ENCODE data around the gene ITGA11. TPM values are rescaled to one million over a fixed set of nuclear protein-coding genes. Genes with fewer than 3 reads are reported as not detected.

Gene ITGA11
- total RNA-seq, 2 experiments from 2014 or later: under 0.01 TPM; not detected in 1

DNA sequence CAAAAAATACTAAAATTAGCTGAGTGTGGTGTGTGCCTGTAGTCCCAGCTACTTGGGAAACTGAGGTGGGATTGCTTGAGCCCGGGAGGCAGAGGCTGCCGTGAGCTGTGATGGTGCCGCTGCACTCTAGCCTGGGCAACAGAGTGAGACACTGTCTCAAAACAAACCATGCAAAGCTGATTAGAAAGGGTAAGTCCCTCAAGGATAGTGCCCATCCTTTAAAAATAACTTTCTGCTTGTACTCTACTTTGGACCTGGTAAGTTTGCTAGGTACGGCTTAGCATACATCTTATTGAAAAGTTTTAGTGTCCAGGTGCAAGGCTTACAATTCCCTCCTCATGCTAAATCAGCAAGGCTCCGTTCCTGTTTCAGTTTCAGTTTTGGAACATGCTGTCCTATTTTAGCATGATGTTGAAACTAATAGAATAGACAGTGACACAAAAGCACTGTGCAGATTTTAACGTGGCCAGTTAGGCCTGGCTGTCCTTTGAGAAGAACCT lies 133.0 kb downstream of the ITGA11 start:
- no peaks in the 10 kb centered on the region for H4K20me1 ChIP-seq (ENCODE audit: insufficient read depth, low read length)
- POLR2A ChIA-PET: interaction anchor here (0.6 to 1.4 kb wide), 4 partner anchors 9 to 432 kb away, joined by 3 to 4 read pairs (median 3); no protein-coding TSS in a partner anchor
- no peak overlapping the region for H2AFZ ChIP-seq (ENCODE audit: low read length)
- CTCF ChIA-PET (ENCODE audit: unreplicated experiment): no interaction called here
- peak; percentile 81 for DNase-seq (ENCODE audit: low spot score)
- H3K27ac ChIP-seq (ENCODE audit: low read depth, low read length, poor library complexity, severe bottlenecking): peak overlapping the region; percentile 46
- H3K9me2 ChIP-seq (ENCODE audit: insufficient read depth, low read length): no peaks in the 10 kb centered on the region
- no peaks in the 10 kb centered on the region for H3K9me3 ChIP-seq (ENCODE audit: low read length)
- TF ChIP-seq EZH2phosphoT487 (IDR thresholded peaks at IDR 0.05; ENCODE audit: borderline replicate concordance, low read depth, low read length): no peak
- no peak for TF ChIP-seq CTCF (conservative IDR thresholded peaks at IDR 0.05; ENCODE audit: low read length)
- BruUV-seq (replicated peaks): no TSS peak
- peaks cover 29% of the 10 kb centered on the region for H3K4me1 ChIP-seq (ENCODE audit: insufficient read depth, low read length, poor library complexity, severe bottlenecking)
- H3K4me3 ChIP-seq (ENCODE audit: low read depth, low read length, poor library complexity, severe bottlenecking): peak overlapping the region; percentile 42
- H3K79me2 ChIP-seq (ENCODE audit: insufficient read depth, low read depth, low read length): no peaks in the 10 kb centered on the region
- peak overlapping the region; percentile 79 for H3K4me2 ChIP-seq (ENCODE audit: low read length)
- intact Hi-C loops (cut with micrococcal nuclease; ENCODE audit: unreplicated experiment): loop anchor here (2.0 kb wide), 1 partner anchor 20 kb away; no protein-coding TSS in a partner anchor
- H3K36me3 ChIP-seq (ENCODE audit: insufficient read depth, low read length): peaks cover 10% of the 10 kb centered on the region; the same call in 1 of the 2 replicates

GRCh38 chr15:68298336-68298735 lies 133.6 kb downstream of the ITGA11 start:
- Histone ChIP-seq H4K20me1 (ENCODE audit: insufficient read depth, low read length) (no peaks in the 10 kb centered on the region), H3K9me2 (ENCODE audit: insufficient read depth, low read length) (no peaks in the 10 kb centered on the region), H2AFZ (ENCODE audit: low read length) (no peak overlapping the region), H3K4me2 (ENCODE audit: low read length) (peak overlapping the region; percentile 79), H3K27ac (ENCODE audit: low read depth, low read length, poor library complexity, severe bottlenecking) (peak overlapping the region; percentile 46), H3K4me1 (ENCODE audit: insufficient read depth, low read length, poor library complexity, severe bottlenecking) (peaks cover 29% of the 10 kb centered on the region), H3K79me2 (ENCODE audit: insufficient read depth, low read depth, low read length) (peaks cover under 1% of the 10 kb centered on the region; the same call in 1 of the 2 replicates), H3K4me3 (ENCODE audit: low read depth, low read length, poor library complexity, severe bottlenecking) (peak overlapping the region; percentile 42), H3K36me3 (ENCODE audit: insufficient read depth, low read length) (peaks cover 10% of the 10 kb centered on the region), H3K9me3 (ENCODE audit: low read length) (no peaks in the 10 kb centered on the region)
- ChIA-PET POLR2A (interaction anchor here (0.5 to 1.4 kb wide), 4 partner anchors 8 to 37 kb away, joined by 3 to 4 read pairs (median 3); no protein-coding TSS in a partner anchor), CTCF (ENCODE audit: unreplicated experiment) (no interaction called here)
- intact Hi-C loops (cut with micrococcal nuclease; ENCODE audit: unreplicated experiment): loop anchor here (2.0 kb wide), 1 partner anchor 20 kb away; no protein-coding TSS in a partner anchor
- DNase-seq (ENCODE audit: low spot score): no peak
- no peak for TF ChIP-seq EZH2phosphoT487 (IDR thresholded peaks at IDR 0.05; ENCODE audit: borderline replicate concordance, low read depth, low read length)
- no peak for TF ChIP-seq CTCF (conservative IDR thresholded peaks at IDR 0.05; ENCODE audit: low read length)
- no TSS peak for BruUV-seq (replicated peaks)
